Measurements from ENCODE around the gene SLC6A6.
"Not testable (repeated sequence)": the region's sequence is repeated elsewhere in the genome, so short reads cannot be mapped to it uniquely, and the experiment has no call there.

The SLC6A6 gene

GRCh38 chr3:14435175-14436014, 33.0 kb downstream of the SLC6A6 start:
- no peak for DNase-seq

DNA sequence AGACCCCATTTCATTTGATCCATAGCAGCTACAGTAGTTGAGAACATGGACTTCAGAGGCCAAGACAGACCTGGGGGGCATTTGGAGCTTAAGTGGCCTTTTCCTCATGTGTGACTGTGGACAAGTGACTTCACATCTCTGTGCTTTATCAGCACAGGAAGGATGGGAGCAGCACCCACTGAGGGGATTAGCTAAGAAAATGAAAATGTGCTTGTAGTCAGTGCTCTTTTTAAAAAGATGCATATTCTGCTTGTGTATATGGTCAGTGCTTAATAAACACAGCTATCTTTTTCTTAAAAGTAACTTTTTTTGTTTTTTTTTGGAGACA, 34.5 kb downstream of the SLC6A6 start:
- no peak overlapping the region for H3K4me3 ChIP-seq (ENCODE audit: low read depth, low read length)
- no peaks in the 10 kb centered on the region for H3K27me3 ChIP-seq
- peaks cover 32% of the 10 kb centered on the region for H3K4me1 ChIP-seq
- TF ChIP-seq, protein P1, sequence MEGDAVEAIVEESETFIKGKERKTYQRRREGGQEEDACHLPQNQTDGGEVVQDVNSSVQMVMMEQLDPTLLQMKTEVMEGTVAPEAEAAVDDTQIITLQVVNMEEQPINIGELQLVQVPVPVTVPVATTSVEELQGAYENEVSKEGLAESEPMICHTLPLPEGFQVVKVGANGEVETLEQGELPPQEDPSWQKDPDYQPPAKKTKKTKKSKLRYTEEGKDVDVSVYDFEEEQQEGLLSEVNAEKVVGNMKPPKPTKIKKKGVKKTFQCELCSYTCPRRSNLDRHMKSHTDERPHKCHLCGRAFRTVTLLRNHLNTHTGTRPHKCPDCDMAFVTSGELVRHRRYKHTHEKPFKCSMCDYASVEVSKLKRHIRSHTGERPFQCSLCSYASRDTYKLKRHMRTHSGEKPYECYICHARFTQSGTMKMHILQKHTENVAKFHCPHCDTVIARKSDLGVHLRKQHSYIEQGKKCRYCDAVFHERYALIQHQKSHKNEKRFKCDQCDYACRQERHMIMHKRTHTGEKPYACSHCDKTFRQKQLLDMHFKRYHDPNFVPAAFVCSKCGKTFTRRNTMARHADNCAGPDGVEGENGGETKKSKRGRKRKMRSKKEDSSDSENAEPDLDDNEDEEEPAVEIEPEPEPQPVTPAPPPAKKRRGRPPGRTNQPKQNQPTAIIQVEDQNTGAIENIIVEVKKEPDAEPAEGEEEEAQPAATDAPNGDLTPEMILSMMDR (IDR thresholded peaks at IDR 0.05; ENCODE audit: low read depth, low read length), result no peak
- H3K36me3 ChIP-seq, result no peaks in the 10 kb centered on the region
- DNase-seq, result no peak
- no peaks in the 10 kb centered on the region for H3K9me3 ChIP-seq

More at GRCh38 chr3:14435175-14436014, 33.0 kb downstream of the SLC6A6 start:
- TF ChIP-seq, protein P1 (IDR thresholded peaks at IDR 0.05; ENCODE audit: low read depth, low read length), result no peak
- no peaks in the 10 kb centered on the region for H3K9me3 ChIP-seq
- peaks cover 25% of the 10 kb centered on the region for H3K4me1 ChIP-seq
- no peaks in the 10 kb centered on the region for H3K36me3 ChIP-seq
- H3K27me3 ChIP-seq, result no peaks in the 10 kb centered on the region
- no peak overlapping the region for H3K4me3 ChIP-seq (ENCODE audit: low read depth, low read length)

DNA sequence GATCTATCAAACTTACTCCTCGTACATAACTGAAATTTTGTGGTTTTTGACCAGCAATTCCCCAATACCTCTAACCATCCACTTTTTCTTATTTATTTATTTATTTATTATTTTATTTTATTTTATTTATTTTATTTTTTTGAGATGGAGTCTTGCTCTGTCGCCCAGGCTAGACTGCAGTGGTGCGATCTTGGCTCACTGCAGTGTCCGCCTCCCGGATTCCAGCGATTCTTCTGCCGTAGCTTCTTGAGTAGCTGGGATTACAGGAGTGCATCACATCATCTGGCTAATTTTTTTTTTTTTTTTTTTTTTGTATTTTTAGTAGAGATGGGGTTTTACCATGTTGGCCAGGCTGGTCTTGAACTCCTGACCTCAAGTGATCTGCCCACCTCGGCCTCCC, 35.3 kb downstream of the SLC6A6 start:
- not testable (repeated sequence) for H3K9me3 ChIP-seq; H3K36me3 ChIP-seq; H3K4me3 ChIP-seq (ENCODE audit: low read depth, low read length); DNase-seq; H3K27me3 ChIP-seq
- H3K4me1 ChIP-seq, result peaks cover 28% of the 10 kb centered on the region

DNA sequence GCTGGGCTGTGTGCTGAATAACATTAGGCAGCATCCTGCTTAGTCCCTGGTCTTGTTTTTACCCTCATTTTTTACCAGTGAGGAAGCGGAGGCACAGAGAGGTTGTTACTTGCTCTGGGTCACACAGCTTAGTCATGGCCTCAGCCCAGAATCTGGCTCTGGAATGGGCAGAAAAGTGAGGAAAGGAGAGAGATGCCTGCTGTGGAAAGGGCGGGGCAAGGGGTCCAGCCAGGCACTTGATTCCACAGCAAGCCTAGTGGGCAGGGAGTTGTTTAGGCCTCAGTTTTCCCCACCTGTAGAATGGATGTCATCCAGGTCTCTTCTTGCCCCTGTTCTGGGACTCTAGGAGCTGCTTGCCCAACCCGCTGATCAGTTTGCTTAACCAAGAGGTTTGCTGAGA, 35.9 kb downstream of the SLC6A6 start:
- DNase-seq, result no peak
- Histone ChIP-seq H3K36me3 (no peaks in the 10 kb centered on the region), H3K4me1 (peaks cover 27% of the 10 kb centered on the region), H3K9me3 (no peaks in the 10 kb centered on the region), H3K4me3 (ENCODE audit: low read depth, low read length) (no peak overlapping the region), H3K27me3 (no peaks in the 10 kb centered on the region)
- TF ChIP-seq, protein P1 (IDR thresholded peaks at IDR 0.05; ENCODE audit: low read depth, low read length), result no peak

DNA sequence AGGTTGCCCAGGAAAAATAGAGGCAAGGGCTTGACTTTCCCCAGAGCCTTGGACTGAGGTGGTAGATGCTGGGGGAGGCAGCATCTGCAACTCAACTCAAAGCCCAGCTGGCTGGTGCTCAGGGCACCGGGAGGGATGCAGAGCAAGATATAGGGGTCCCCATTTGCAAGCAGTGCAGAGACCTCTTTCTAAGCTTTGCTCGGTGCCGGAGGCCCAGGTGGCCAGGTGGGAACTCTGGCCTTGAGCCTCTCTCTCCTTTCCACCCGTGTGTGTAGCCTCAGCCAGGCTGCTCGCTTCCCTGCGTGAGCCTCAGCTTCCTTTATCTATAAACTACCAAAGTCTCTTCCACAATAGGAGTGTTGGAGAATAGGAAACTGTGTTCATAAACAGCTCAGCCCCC, 36.5 kb downstream of the SLC6A6 start:
- DNase-seq, result no peak
- Histone ChIP-seq H3K27me3 (no peaks in the 10 kb centered on the region), H3K4me3 (ENCODE audit: low read depth, low read length) (no peak overlapping the region), H3K36me3 (no peaks in the 10 kb centered on the region; the same call in 1 of the 2 replicates), H3K9me3 (no peaks in the 10 kb centered on the region), H3K4me1 (peaks cover 27% of the 10 kb centered on the region)
- TF ChIP-seq, protein P1 (IDR thresholded peaks at IDR 0.05; ENCODE audit: low read depth, low read length), result no peak

GRCh38 chr3:14439501-14440167, 37.2 kb downstream of the SLC6A6 start:
- TF ChIP-seq, protein P1 (IDR thresholded peaks at IDR 0.05; ENCODE audit: low read depth, low read length), result no peak
- Histone ChIP-seq H3K27me3 (no peaks in the 10 kb centered on the region), H3K4me3 (ENCODE audit: low read depth, low read length) (peak overlapping the region; percentile 29), H3K36me3 (no peaks in the 10 kb centered on the region; the same call in 1 of the 2 replicates), H3K9me3 (no peaks in the 10 kb centered on the region), H3K4me1 (peaks cover 27% of the 10 kb centered on the region)
- peak; percentile 81 for DNase-seq

Data from BE2C (cell line).